K562 (cell line): ENCODE results near the gene CPHXL2. TPM values are rescaled to one million over a fixed set of nuclear protein-coding genes. Genes with fewer than 3 reads are reported as not detected.

Experiments used
- ATAC-seq: fragments of 200-7000 bp; cut with Tn5 transposase; 3 replicates; pipeline ENCODE4 v1.9.1; 2020; ENCODE audit warnings: moderate library complexity
- BruUV-seq: library from RNA; stranded (reverse); fragments of 400-500 nt; replicated peaks from 2 replicates; lab custom pipeline; 2021; lab: Mats Ljungman, UMichigan
- CTCF ChIA-PET: fragments of 300-600 bp; formaldehyde crosslinking; extraction: SDS; loops from one replicate; lab custom pipeline; 2021; ENCODE audit warnings: low intra/inter-chr PET ratio; lab: Yijun Ruan, JAX
- POLR2A ChIA-PET: fragments of 300-600, 350-650 bp; sonication (Branson Sonifier 250); formaldehyde crosslinking; extraction: SDS; loops from one replicate; lab custom pipeline; 2021; ENCODE audit warnings: antibody characterized with exemption, inconsistent platforms; lab: Yijun Ruan, JAX
- DNase-seq, 4 experiments: peaks; one replicate each; pipeline versions ENCODE4 v3.0.0 to v3.0.0-alpha.2; 2011 to 2018; ENCODE audit warnings: low spot score in 3 of 4, mixed read lengths in 3 of 4; ENCODE audit errors: extremely low read depth in 1 of 4
- FAIRE-seq: peaks from 2 replicates; lab custom pipeline; 2011; peaks lifted over from hg19 to GRCh38; lab: Jason Lieb, UNC
- H2AFZ ChIP-seq: 2 replicates; pipeline ENCODE4 v1.6.0; 2011; ENCODE audit warnings: low read depth, low read length, control low read depth, inconsistent platforms
- H3K27ac ChIP-seq: fragments of 200-600 bp; 3 replicates; pipeline ENCODE4 v1.8.0; 2011; ENCODE audit warnings: low read depth, mild to moderate bottlenecking, control low read depth, inconsistent platforms, low read length, moderate library complexity, mixed read lengths; ENCODE audit errors: extremely low read depth
- H3K27me3 ChIP-seq, 2 experiments: fragments of 300-600 bp in 1 of 2; 2 replicates in 1 of 2; 3 replicates in 1 of 2; pipeline versions ENCODE4 v1.6.0 to v1.8.0; 2011; ENCODE audit warnings: inconsistent platforms in 2 of 2, low read length in 2 of 2, mild to moderate bottlenecking in 1 of 2, mixed read lengths in 1 of 2, moderate library complexity in 1 of 2; ENCODE audit not compliant: control insufficient read depth in 2 of 2, insufficient read depth in 2 of 2
- H3K36me3 ChIP-seq: fragments of 300-600 bp; 3 replicates; pipeline ENCODE4 v1.8.0; 2011; ENCODE audit warnings: mild to moderate bottlenecking, low read length, inconsistent platforms; ENCODE audit not compliant: control insufficient read depth, insufficient read depth
- H3K4me1 ChIP-seq, 2 experiments: fragments of 200-600 bp in 1 of 2; replicated peaks in 1 of 2; 2 replicates in 1 of 2; 3 replicates in 1 of 2; pipeline versions ENCODE4 v1.5.1 to v1.8.0; 2011; ENCODE audit warnings: inconsistent platforms in 2 of 2, low read length in 2 of 2, mild to moderate bottlenecking in 1 of 2, mixed read lengths in 1 of 2, moderate library complexity in 1 of 2; ENCODE audit not compliant: control insufficient read depth in 2 of 2, insufficient read depth in 2 of 2
- H3K4me2 ChIP-seq: 2 replicates; pipeline ENCODE4 v1.6.1; 2011; ENCODE audit warnings: low read length, control low read depth, inconsistent platforms, mixed read lengths; ENCODE audit not compliant: insufficient read depth
- H3K4me3 ChIP-seq: fragments of 200-600 bp; sonication (generic), shearing (Covaris generic); 2 replicates; pipeline ENCODE4 v1.5.1; 2016; ENCODE audit warnings: control low read depth, inconsistent platforms
- H3K79me2 ChIP-seq: fragments of 200-600 bp; 3 replicates; pipeline ENCODE4 v1.8.0; 2011; ENCODE audit warnings: low read length, inconsistent platforms; ENCODE audit not compliant: control insufficient read depth, insufficient read depth
- H3K9ac ChIP-seq, 2 experiments: 2 replicates each; pipeline versions ENCODE4 v1.6.0 to v1.6.1; 2011; ENCODE audit warnings: low read depth in 2 of 2, low read length in 2 of 2, control low read depth in 1 of 2, inconsistent platforms in 1 of 2, mild to moderate bottlenecking in 1 of 2, mixed read lengths in 1 of 2; ENCODE audit not compliant: insufficient read depth in 1 of 2
- H3K9me1 ChIP-seq: one replicate; pipeline ENCODE4 v1.6.0; 2011; ENCODE audit warnings: inconsistent platforms, mild to moderate bottlenecking, low read length, moderate library complexity; ENCODE audit not compliant: control insufficient read depth, insufficient read depth
- H3K9me3 ChIP-seq: replicated peaks from 2 replicates; pipeline ENCODE4 v1.5.1; 2011; ENCODE audit warnings: low read depth, low read length, inconsistent platforms; ENCODE audit not compliant: control insufficient read depth, insufficient read depth
- H4K20me1 ChIP-seq: replicated peaks from 2 replicates; pipeline ENCODE4 v1.6.1; 2011; ENCODE audit warnings: low read length, inconsistent platforms, mixed read lengths; ENCODE audit not compliant: control insufficient read depth, insufficient read depth
- GABPB2 ChIP-seq: fragments of 250-450 bp; sonication (Bioruptor Pico); conservative IDR thresholded peaks from 2 replicates; pipeline ENCODE4 v1.5.1; 2021; ENCODE audit warnings: mild to moderate bottlenecking
- RB1 ChIP-seq: fragments of 450-650 bp; IDR thresholded peaks from 2 replicates; pipeline ENCODE4 v1.6.1; 2017; ENCODE audit warnings: low read depth, mild to moderate bottlenecking
- SREBF2 ChIP-seq: sonication (generic); formaldehyde crosslinking; IDR thresholded peaks from 2 replicates; pipeline ENCODE4 v1.4.0; 2020; ENCODE audit warnings: mild to moderate bottlenecking, missing genetic modification reagents
- WGBS: fragments of 100-300 bp; shearing (Covaris generic); methylation state at CpG from one replicate; pipeline ENCODE4 v1.1.6; 2016; ENCODE audit warnings: low coverage, mixed read lengths; ENCODE audit not compliant: insufficient coverage; ENCODE audit errors: missing lambda C conversion rate; 5-methylcytosine and 5-hydroxymethylcytosine counted together
- in situ Hi-C: fragments of 300-500 bp; cut with MboI; formaldehyde crosslinking; loops from 4 replicates; pipeline ENCODE4 v1.15.0; 2018; ENCODE audit warnings: inconsistent platforms, mixed read lengths
- intact Hi-C: fragments of 100-400 bp; cut with micrococcal nuclease; formaldehyde crosslinking; loops from 2 replicates; pipeline ENCODE4 v1.14.2; 2022
- polyA plus RNA-seq, 8 experiments: library from polyadenylated mRNA; depleted of rRNA in 4 of 8; stranded (reverse) in 5 of 8; unstranded in 3 of 8; fragments of >200 nt; fragmentation: Nextera tagmentation in 2 of 8; fragmentation: Illumina TruSeq in 1 of 8; extraction: Ambion mirVana in 2 of 8; extraction: Trizol in 1 of 8; gene quantifications; 2 replicates each; pipeline versions ENCODE4 v1.2.1 to v1.2.3, GENCODE V29; 2011 to 2014; ENCODE audit warnings: inconsistent platforms in 1 of 8, missing spikeins in 1 of 8
- total RNA-seq, 7 experiments: library from RNA; depleted of rRNA in 6 of 7; stranded (reverse); fragments of >200 nt in 6 of 7; fragmentation: Illumina TruSeq in 2 of 7; extraction: Trizol in 2 of 7; gene quantifications; 2 replicates each; pipeline versions ENCODE4 v1.2.1 to v1.2.3, GENCODE V29; 2011 to 2021; ENCODE audit warnings: low replicate concordance in 1 of 7
- TF ChIP-seq, protein P1 (sequence below): fragments of 250-450 bp; sonication (Bioruptor Pico); IDR thresholded peaks from 2 replicates; pipeline ENCODE4 v1.8.0; 2021; ENCODE audit warnings: moderate library complexity, mild to moderate bottlenecking, inconsistent platforms
- TF ChIP-seq, protein P2 (sequence below): IDR thresholded peaks from 2 replicates; pipeline ENCODE4 v1.6.1; 2016; ENCODE audit warnings: missing genetic modification characterization, missing compliant biosample characterization

Gene CPHXL2
- total and polyA plus RNA-seq, 9 of the 15 experiments (the other 6 are each of a cell fraction or from before 2014, with no cell fraction given): not detected

DNA sequence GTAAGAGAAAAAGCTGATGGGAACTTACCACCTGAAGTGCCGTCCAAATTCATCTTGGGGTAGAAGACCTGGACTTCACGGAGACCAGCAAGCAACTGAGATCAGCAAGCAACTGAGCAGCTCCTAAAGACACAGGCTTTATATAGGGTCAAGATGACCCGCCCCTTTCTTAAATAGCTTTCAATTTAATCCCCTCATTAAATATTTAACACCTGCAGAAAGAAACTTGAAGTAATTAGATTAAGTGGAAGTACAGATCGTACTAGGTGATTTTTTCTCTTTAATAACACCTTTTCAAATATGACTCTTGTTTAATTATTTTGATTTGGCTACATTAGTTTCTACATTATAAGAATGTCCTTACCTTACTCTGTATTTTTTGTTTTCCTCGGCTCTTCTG lies 49.6 kb upstream of the CPHXL2 start, which contains the start of gene CPHXL:
Gene CPHXL (minus strand): TSS at position 101 of the 400 bp plus-strand sequence. CDS start 48 bp downstream, at position 53.
- in situ Hi-C loops (no loop called here), intact Hi-C loops (no loop called here)
- Histone ChIP-seq H3K9me1 (no peaks in the 10 kb centered on the region), H3K9ac (no peak within 1 kb of the TSS), H4K20me1 (no peaks in the 10 kb centered on the region), H3K4me1 (no peaks in the 10 kb centered on the region), H3K4me2 (no peak within 1 kb of the TSS), H3K79me2 (no peaks in the 10 kb centered on the region), H3K9me3 (no peaks in the 10 kb centered on the region), H3K4me3 (no peak within 1 kb of the TSS), H3K36me3 (no peaks in the 10 kb centered on the region), H2AFZ (no peak within 1 kb of the TSS), H3K27me3 (peaks cover 0 to 11% of the 10 kb centered on the region in 2 experiments; a peak in 1 of 5 replicates), H3K27ac (no peak within 1 kb of the TSS)
- no TSS peak for BruUV-seq
- POLR2A ChIA-PET: no interaction called here
- WGBS: 12% methylated on average over 5 of the region's 5 CpGs
- FAIRE-seq (no peak), DNase-seq (no peak), ATAC-seq (no peak)
- TF ChIP-seq GABPB2: no peak
- no peak for TF ChIP-seq RB1
- TF ChIP-seq, protein P1, sequence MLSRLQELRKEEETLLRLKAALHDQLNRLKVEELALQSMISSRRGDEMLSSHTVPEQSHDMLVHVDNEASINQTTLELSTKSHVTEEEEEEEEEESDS (CRISPR knock-in tag): no peak
- TF ChIP-seq SREBF2 (CRISPR knock-in tag): no peak
- TF ChIP-seq, protein P2, sequence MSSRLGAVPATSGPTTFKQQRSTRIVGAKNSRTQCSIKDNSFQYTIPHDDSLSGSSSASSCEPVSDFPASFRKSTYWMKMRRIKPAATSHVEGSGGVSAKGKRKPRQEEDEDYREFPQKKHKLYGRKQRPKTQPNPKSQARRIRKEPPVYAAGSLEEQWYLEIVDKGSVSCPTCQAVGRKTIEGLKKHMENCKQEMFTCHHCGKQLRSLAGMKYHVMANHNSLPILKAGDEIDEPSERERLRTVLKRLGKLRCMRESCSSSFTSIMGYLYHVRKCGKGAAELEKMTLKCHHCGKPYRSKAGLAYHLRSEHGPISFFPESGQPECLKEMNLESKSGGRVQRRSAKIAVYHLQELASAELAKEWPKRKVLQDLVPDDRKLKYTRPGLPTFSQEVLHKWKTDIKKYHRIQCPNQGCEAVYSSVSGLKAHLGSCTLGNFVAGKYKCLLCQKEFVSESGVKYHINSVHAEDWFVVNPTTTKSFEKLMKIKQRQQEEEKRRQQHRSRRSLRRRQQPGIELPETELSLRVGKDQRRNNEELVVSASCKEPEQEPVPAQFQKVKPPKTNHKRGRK (tag): no peak
- CTCF ChIA-PET: no interaction called here
